ENCODE data around the gene LRRC8A. TPM values are rescaled to one million over a fixed set of nuclear protein-coding genes. Genes with fewer than 3 reads are reported as not detected.

LRRC8A gene
- total and polyA plus RNA-seq, 2 of the 8 experiments (the other 6 are each of a cell fraction or from before 2014, with no cell fraction given), result 103 to 111 TPM

- no peak for TF ChIP-seq RXRA (IDR thresholded peaks at IDR 0.05; ENCODE audit: insufficient read depth, low read depth, low read length)
- no peak for TF ChIP-seq KDM4A (IDR thresholded peaks at IDR 0.05; ENCODE audit: low read depth, low read length, severe bottlenecking)
- no peak for TF ChIP-seq CHD2 (IDR thresholded peaks at IDR 0.05; ENCODE audit: low read length)
- TF ChIP-seq CEBPB (IDR thresholded peaks at IDR 0.05; ENCODE audit: low read depth, low read length), result no peak
- no peak for TF ChIP-seq RAD21 (IDR thresholded peaks at IDR 0.05 in 1 of 2, conservative IDR thresholded peaks at IDR 0.05 in 1 of 2; ENCODE audit: low read depth in 2 of 2, low read length in 2 of 2)
- no peak for TF ChIP-seq KDM5A (IDR thresholded peaks at IDR 0.05; ENCODE audit: low read length)
Observed at GRCh38 chr9:128892221-128892921, 10.4 kb downstream of the LRRC8A start (continued).
